Endothelial cell (in vitro differentiated cells): Measurements from ENCODE around the gene C2orf81. TPM values are rescaled to one million over a fixed set of nuclear protein-coding genes. Genes with fewer than 3 reads are reported as not detected.
A peak's percentile ranks its signal among the peaks of the same experiment; 100 is the strongest.
"Not testable (repeated sequence)": the region's sequence is repeated elsewhere in the genome, so short reads cannot be mapped to it uniquely, and the experiment has no call there.

ENCODE experiments used
- DNase-seq: peaks from one replicate; pipeline ENCODE4 v3.0.0; 2021; ENCODE audit warnings: low spot score
- H3K27ac Mint-ChIP-seq: one replicate; pipeline ENCODE4 v1.8.0; 2021; ENCODE audit warnings: mixed read lengths, inconsistent platforms; ENCODE audit not compliant: unreplicated experiment
- H3K27me3 Mint-ChIP-seq: one replicate; pipeline ENCODE4 v1.8.0; 2021; ENCODE audit warnings: mild to moderate bottlenecking, moderate library complexity, mixed read lengths, inconsistent platforms; ENCODE audit not compliant: unreplicated experiment
- H3K36me3 Mint-ChIP-seq: one replicate; pipeline ENCODE4 v1.8.0; 2021; ENCODE audit warnings: mild to moderate bottlenecking, low read depth, mixed read lengths, inconsistent platforms; ENCODE audit not compliant: unreplicated experiment
- H3K4me1 Mint-ChIP-seq: one replicate; pipeline ENCODE4 v1.8.0; 2021; ENCODE audit warnings: mild to moderate bottlenecking, mixed read lengths, inconsistent platforms; ENCODE audit not compliant: unreplicated experiment
- H3K4me3 Mint-ChIP-seq: one replicate; pipeline ENCODE4 v1.8.0; 2021; ENCODE audit warnings: mild to moderate bottlenecking, mixed read lengths, inconsistent platforms; ENCODE audit not compliant: unreplicated experiment
- H3K9me3 Mint-ChIP-seq: one replicate; pipeline ENCODE4 v1.8.0; 2021; ENCODE audit warnings: mixed read lengths, inconsistent platforms; ENCODE audit not compliant: unreplicated experiment
- total RNA-seq: library from RNA; stranded (reverse); fragmentation: NEBNext Ultra II Directional; extraction: Animal tissue kit (Norgen Biotek cat#: 25700); gene quantifications from one replicate; pipeline ENCODE4 v1.2.1, GENCODE V29; 2021; ENCODE audit not compliant: unreplicated experiment
- TF ChIP-seq, protein P1 (sequence below): fragments of 200-600 bp; sonication (generic); IDR thresholded peaks from one replicate; pipeline ENCODE4 v1.5.0; 2021; ENCODE audit warnings: antibody characterized with exemption; ENCODE audit not compliant: unreplicated experiment

C2orf81 gene
- total RNA-seq, 1 donor from 2014 or later = 5.0 TPM

DNA sequence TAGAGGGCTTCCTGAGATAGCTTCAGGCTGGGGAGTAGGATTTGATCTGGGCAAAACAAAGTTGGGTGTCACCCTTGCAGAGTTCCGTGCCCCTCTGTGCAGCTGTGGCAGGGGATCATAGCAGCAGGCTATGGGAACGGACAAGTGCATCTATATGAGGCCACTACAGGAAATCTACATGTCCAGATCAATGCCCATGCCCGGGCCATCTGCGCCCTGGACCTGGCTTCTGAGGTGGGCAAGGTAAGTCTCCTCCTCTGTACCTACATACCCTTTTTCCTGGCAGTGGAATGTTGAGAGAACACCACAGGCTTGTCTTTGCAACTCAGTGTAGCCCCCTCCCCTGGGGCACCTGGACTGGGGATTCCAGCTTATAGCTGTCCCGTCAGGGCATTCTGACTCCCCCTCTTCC lies 3.6 kb upstream of the C2orf81 start:
- no peak for DNase-seq
- peaks cover 47% of the 10 kb centered on the region for H3K36me3 Mint-ChIP-seq
- peak overlapping the region; percentile 39 for H3K27ac Mint-ChIP-seq
- H3K9me3 Mint-ChIP-seq = no peaks in the 10 kb centered on the region
- TF ChIP-seq, protein P1, sequence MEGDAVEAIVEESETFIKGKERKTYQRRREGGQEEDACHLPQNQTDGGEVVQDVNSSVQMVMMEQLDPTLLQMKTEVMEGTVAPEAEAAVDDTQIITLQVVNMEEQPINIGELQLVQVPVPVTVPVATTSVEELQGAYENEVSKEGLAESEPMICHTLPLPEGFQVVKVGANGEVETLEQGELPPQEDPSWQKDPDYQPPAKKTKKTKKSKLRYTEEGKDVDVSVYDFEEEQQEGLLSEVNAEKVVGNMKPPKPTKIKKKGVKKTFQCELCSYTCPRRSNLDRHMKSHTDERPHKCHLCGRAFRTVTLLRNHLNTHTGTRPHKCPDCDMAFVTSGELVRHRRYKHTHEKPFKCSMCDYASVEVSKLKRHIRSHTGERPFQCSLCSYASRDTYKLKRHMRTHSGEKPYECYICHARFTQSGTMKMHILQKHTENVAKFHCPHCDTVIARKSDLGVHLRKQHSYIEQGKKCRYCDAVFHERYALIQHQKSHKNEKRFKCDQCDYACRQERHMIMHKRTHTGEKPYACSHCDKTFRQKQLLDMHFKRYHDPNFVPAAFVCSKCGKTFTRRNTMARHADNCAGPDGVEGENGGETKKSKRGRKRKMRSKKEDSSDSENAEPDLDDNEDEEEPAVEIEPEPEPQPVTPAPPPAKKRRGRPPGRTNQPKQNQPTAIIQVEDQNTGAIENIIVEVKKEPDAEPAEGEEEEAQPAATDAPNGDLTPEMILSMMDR = no peak
- H3K4me1 Mint-ChIP-seq = peaks cover 13% of the 10 kb centered on the region
- peak overlapping the region; percentile 59 for H3K4me3 Mint-ChIP-seq
- H3K27me3 Mint-ChIP-seq = peaks cover 14% of the 10 kb centered on the region

DNA sequence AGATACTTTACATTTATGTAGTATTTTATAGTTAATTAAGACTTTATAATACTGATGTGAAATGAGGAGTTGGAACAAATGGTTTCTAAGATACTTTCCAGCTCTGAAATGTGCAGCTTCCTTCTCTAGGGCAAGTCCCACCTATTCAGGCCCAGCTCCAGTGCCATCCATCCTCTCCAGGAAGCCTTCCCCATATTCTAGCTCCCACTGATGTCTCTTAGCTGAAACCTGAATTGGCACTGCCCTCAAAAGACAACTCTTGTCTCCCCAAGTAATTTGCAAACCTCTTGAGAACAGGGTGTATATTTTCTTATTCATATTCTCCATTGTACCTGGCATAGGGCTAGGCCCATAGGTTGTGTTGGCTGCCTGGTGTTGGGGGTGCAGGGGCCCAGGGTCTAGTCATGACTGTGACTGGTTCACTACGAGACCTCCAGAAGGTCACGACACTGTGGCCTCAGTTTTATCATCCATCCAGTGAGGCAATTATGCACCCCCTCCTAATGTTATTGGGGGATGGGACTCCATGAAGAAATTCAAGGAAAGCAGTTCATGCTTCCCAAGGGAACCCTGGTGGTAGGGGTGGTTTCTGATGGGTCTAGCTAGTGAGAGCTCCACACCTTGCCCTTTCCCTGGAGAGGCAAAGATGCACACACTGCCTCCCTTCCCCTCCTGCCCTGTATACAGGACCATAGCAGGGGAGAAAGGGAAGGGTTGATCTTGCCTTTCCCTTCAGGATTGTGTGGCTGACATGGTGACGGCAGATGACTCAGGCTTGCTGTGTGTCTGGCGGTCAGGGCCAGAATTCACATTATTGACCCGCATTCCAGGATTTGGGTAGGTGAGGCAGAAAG lies 2.9 kb upstream of the C2orf81 start:
- H3K27ac Mint-ChIP-seq = peak overlapping the region; percentile 39
- TF ChIP-seq, protein P1 = no peak
- H3K36me3 Mint-ChIP-seq = peaks cover 43% of the 10 kb centered on the region
- H3K27me3 Mint-ChIP-seq = peaks cover 14% of the 10 kb centered on the region
- DNase-seq = no peak
- H3K4me3 Mint-ChIP-seq = peak overlapping the region; percentile 59
- H3K4me1 Mint-ChIP-seq = peaks cover 13% of the 10 kb centered on the region
- no peaks in the 10 kb centered on the region for H3K9me3 Mint-ChIP-seq

DNA sequence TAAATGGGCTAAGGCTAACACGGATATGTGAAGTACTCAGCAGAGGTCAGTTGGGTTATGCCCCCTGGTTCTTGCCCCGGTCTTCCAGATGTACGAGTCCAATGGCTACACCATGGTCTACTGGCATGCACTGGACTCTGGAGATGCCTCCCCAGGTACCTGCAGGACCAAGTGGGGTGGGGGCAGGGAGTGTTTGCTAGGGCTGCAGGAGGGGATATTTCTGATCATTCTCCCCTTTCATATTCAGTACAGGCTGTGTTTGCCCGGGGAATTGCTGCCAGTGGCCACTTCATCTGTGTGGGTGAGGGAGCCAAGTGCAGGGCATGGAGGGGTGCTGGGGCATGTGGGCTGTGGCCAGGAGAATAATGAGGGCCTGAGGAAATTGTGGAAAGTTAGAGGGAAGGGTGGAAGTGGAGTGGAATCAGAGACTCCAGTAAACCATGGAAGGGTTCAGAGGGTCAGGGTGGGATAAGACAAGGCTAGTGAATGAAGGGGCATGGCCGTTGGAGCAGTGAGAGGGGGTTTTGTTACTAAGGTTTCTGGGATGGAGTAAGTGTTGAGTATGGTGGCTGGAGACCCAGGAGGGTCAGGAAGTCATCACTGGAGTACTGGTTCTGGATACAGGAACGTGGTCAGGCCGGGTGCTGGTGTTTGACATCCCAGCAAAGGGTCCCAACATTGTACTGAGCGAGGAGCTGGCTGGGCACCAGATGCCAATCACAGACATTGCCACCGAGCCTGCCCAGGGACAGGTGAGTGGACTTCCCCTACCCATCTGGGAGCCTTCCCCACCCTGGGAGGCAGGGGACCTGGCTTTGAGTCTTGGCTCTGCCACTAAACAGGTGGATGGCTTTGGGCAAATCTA lies 2.0 kb upstream of the C2orf81 start:
- DNase-seq = no peak
- Mint-ChIP-seq H3K36me3 (peaks cover 34% of the 10 kb centered on the region), H3K9me3 (no peaks in the 10 kb centered on the region), H3K4me3 (peak overlapping the region; percentile 75), H3K27me3 (peaks cover 14% of the 10 kb centered on the region), H3K27ac (no peak overlapping the region), H3K4me1 (peaks cover 13% of the 10 kb centered on the region)
- TF ChIP-seq, protein P1 = no peak

DNA sequence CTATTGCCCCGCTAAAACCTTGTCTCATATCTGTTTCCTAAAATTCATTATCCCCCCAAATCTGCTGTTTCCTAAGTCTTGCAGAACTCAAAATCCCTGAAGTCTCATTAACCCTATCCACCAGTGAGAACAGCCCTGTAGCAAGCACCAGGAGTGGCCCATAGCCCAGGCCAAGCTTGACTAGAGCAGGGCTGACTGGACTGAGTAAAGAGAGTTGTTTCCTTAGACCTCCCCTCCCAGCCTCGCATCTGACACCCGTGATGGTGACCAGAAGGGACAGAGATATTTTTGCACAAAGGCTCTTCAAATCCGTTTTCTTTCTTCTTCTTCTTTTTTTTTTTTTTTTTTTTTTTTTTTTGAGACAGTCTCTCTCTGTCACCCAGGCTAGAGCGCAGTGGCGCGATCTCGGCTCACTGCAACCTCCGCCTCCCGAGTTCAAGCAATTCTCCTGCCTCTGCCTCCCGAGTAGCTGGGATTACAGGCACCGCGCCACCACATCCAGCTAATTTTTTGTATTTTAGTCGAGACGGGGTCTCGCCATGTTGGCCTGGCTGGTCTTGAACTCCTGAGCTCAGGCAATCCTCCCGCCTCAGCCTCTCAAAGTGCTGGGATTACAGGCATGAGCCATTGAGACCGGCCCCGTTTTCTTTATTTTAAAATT lies 846 bp downstream of the C2orf81 start:
- H3K27ac Mint-ChIP-seq = peak overlapping the region; percentile 97
- H3K4me1 Mint-ChIP-seq = peaks cover 18% of the 10 kb centered on the region
- not testable (repeated sequence) for H3K27me3 Mint-ChIP-seq, H3K9me3 Mint-ChIP-seq, DNase-seq
- H3K36me3 Mint-ChIP-seq = peaks cover 17% of the 10 kb centered on the region
- peak overlapping the region; percentile 76 for H3K4me3 Mint-ChIP-seq

DNA sequence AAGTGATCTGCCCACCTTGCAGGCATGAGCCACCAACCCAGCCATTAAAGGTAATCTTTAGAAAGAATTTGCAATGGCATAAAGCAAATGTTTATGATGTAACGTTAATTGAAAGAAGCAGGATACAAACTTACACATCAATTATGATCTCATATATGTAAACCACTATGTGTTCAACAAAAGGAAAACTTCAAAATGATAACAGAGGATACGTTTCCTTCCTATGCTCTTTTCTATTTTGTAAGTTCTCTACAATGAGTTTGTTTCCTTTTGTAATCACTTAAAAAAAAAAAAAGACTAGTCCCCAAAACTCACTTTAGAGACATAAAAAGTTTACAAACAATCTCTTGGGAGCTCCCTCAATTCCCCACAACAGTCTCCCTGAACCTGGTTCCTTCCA lies 1.4 kb downstream of the C2orf81 start:
- Mint-ChIP-seq H3K27ac (no peak overlapping the region), H3K4me3 (peak overlapping the region; percentile 4), H3K4me1 (peaks cover 18% of the 10 kb centered on the region), H3K36me3 (peaks cover 12% of the 10 kb centered on the region), H3K27me3 (peaks cover 7% of the 10 kb centered on the region), H3K9me3 (no peaks in the 10 kb centered on the region)
- DNase-seq = no peak
- TF ChIP-seq, protein P1 = no peak
